Esophagus muscularis mucosa (tissue), 4 donors: ENCODE data around the gene CPA4. TPM values are rescaled to one million over a fixed set of nuclear protein-coding genes. Genes with fewer than 3 reads are reported as not detected.

Source experiments
- DNase-seq: peaks from one replicate; pipeline ENCODE4 v3.0.0-alpha.2; 2017; ENCODE audit errors: extremely low spot score
- H3K27ac ChIP-seq, 4 donors: fragments of 200-600 bp; sonication (generic); replicated peaks in 1 of 4; 1 replicate in 3 of 4; 2 replicates in 1 of 4; pipeline ENCODE4 v1.5.1; 2016 to 2019; ENCODE audit warnings: mild to moderate bottlenecking in 1 of 4
- H3K27me3 ChIP-seq, 4 donors: fragments of 200-600 bp; sonication (generic); one replicate each; pipeline versions ENCODE4 v1.5.1 to v1.6.0; 2016 to 2019
- H3K36me3 ChIP-seq, 4 donors: fragments of 200-600 bp; sonication (generic); one replicate each; pipeline ENCODE4 v1.5.1; 2016 to 2019
- H3K4me1 ChIP-seq, 4 donors: fragments of 200-600 bp; sonication (generic); one replicate each; pipeline ENCODE4 v1.5.1; 2016 to 2019
- H3K4me3 ChIP-seq, 4 donors: fragments of 200-600 bp; sonication (generic); 1 replicate in 2 of 4; 2 replicates in 2 of 4; pipeline ENCODE4 v1.5.1; 2016 to 2019; ENCODE audit warnings: mild to moderate bottlenecking in 4 of 4, moderate library complexity in 1 of 4
- H3K9me3 ChIP-seq, 4 donors: fragments of 200-600 bp; sonication (generic); 1 replicate in 3 of 4; 2 replicates in 1 of 4; pipeline ENCODE4 v1.5.1; 2016 to 2019
- CTCF ChIP-seq, 3 experiments: fragments of 200-600 bp in 2 of 3; fragments of 450-650 bp in 1 of 3; sonication (generic) in 2 of 3; IDR thresholded peaks; one replicate each; pipeline ENCODE4 v1.5.1; 2017 to 2019; ENCODE audit warnings: antibody characterized with exemption in 3 of 3, mild to moderate bottlenecking in 2 of 3, moderate library complexity in 1 of 3
- EP300 ChIP-seq: sonication (generic); formaldehyde crosslinking; IDR thresholded peaks from one replicate; pipeline ENCODE4 v1.6.1; 2017; ENCODE audit warnings: antibody characterized with exemption
- POLR2A ChIP-seq: fragments of 450-650 bp; IDR thresholded peaks from one replicate; pipeline ENCODE4 v1.6.1; 2017; ENCODE audit warnings: antibody characterized with exemption, moderate library complexity, mild to moderate bottlenecking, low read depth
- POLR2AphosphoS5 ChIP-seq, 2 donors: sonication (generic); formaldehyde crosslinking; IDR thresholded peaks; one replicate each; pipeline ENCODE4 v1.6.1; 2017; ENCODE audit warnings: antibody characterized with exemption in 2 of 2
- WGBS: methylation state at CpG from one replicate; pipeline ENCODE4 v1.1.5; 2018; 5-methylcytosine and 5-hydroxymethylcytosine counted together
- intact Hi-C: fragments of 100-400 bp; cut with DNase I; formaldehyde crosslinking; loops from one replicate; pipeline ENCODE4 v1.15.1; 2023
- total RNA-seq, 4 donors: library from RNA; depleted of rRNA; stranded (reverse); fragments of >200 nt; gene quantifications; one replicate each; pipeline versions ENCODE4 v1.1.0 to v1.2.1, GENCODE V29; 2016

CPA4 gene
- total RNA-seq, 4 donors from 2014 or later: not detected

DNA sequence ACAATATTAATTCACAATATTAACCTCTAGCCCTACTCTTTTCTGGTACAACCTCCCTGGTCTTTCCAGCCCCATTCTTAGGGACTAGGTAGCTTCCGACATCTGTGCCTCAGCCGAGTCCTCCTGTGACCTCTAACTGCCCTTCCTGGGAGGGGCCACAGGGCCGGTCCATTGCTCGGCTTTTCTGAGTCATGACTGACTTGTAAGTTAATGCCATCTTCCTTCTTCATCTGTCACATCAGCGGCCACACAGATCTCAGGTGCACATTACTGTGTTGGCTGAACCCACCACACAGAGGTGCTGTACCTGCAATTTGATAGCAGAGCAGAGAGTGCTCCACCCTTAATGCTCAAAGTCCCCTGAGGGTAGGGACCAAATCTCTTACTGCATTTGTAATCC lies 4.1 kb upstream of the CPA4 start:
- DNase-seq: no peak
- Histone ChIP-seq H3K36me3 (no peaks in the 10 kb centered on the region), H3K4me3 (no peak overlapping the region), H3K27ac (no peak overlapping the region), H3K4me1 (no peaks in the 10 kb centered on the region), H3K27me3 (no peaks in the 10 kb centered on the region), H3K9me3 (no peaks in the 10 kb centered on the region)
- intact Hi-C loops: no loop called here
- TF ChIP-seq POLR2A (no peak), EP300 (no peak), POLR2AphosphoS5 (IDR thresholded peaks at IDR 0.05) (no peak), CTCF (IDR thresholded peaks at IDR 0.05) (no peak)
- 74% methylated on average over 5 of the region's 5 CpGs for WGBS

GRCh38 chr7:130289478-130289877 lies 3.5 kb upstream of the CPA4 start:
- no peak overlapping the region for H3K4me3 ChIP-seq
- intact Hi-C loops: no loop called here
- H3K36me3 ChIP-seq: no peaks in the 10 kb centered on the region
- H3K9me3 ChIP-seq: no peaks in the 10 kb centered on the region
- H3K4me1 ChIP-seq: no peaks in the 10 kb centered on the region
- H3K27me3 ChIP-seq: no peaks in the 10 kb centered on the region
- no peak for DNase-seq
- WGBS: 90% methylated on average over 9 of the region's 9 CpGs
- TF ChIP-seq EP300: no peak
- no peak for TF ChIP-seq POLR2A
- TF ChIP-seq POLR2AphosphoS5 (IDR thresholded peaks at IDR 0.05): no peak
- TF ChIP-seq CTCF (IDR thresholded peaks at IDR 0.05): no peak
- H3K27ac ChIP-seq: no peak overlapping the region

DNA sequence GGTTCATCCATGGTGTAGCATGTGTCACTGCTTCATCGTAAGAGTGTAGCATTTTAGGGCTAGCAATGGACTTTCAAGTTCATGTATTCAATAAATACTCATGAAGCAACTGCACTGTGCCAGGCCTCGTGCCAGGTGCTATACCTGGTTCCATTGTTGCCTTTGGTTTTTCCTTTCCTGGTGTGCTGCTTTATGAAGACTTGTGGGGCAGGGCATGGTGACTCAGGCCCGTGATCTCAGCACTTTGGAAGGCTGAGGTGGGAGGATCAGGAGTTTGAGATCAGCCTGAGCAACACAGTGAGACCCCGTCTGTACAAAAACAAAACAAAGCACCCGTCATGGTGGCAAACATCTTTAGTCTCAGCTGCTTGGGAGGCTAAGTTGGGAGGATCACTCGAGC lies 2.2 kb upstream of the CPA4 start:
- no peak for TF ChIP-seq CTCF (IDR thresholded peaks at IDR 0.05)
- no peak for TF ChIP-seq EP300
- no peak for TF ChIP-seq POLR2A
- TF ChIP-seq POLR2AphosphoS5 (IDR thresholded peaks at IDR 0.05): no peak
- no peak overlapping the region for H3K4me3 ChIP-seq
- H3K9me3 ChIP-seq: no peaks in the 10 kb centered on the region
- H3K27ac ChIP-seq: no peak overlapping the region
- H3K27me3 ChIP-seq: no peaks in the 10 kb centered on the region
- intact Hi-C loops: no loop called here
- H3K4me1 ChIP-seq: no peaks in the 10 kb centered on the region
- no peak for DNase-seq
- no peaks in the 10 kb centered on the region for H3K36me3 ChIP-seq
- 92% methylated on average over 5 of the region's 6 CpGs for WGBS

GRCh38 chr7:130293521-130293920 lies 560 bp downstream of the CPA4 start:
- DNase-seq: no peak
- Histone ChIP-seq H3K36me3 (no peaks in the 10 kb centered on the region), H3K27me3 (no peaks in the 10 kb centered on the region), H3K9me3 (no peaks in the 10 kb centered on the region), H3K4me3 (no peak overlapping the region), H3K4me1 (no peaks in the 10 kb centered on the region), H3K27ac (no peak overlapping the region)
- intact Hi-C loops: no loop called here
- 85% methylated on average over 8 of the region's 8 CpGs for WGBS
- TF ChIP-seq CTCF (IDR thresholded peaks at IDR 0.05): no peak
- no peak for TF ChIP-seq POLR2AphosphoS5 (IDR thresholded peaks at IDR 0.05)
- TF ChIP-seq EP300: no peak
- TF ChIP-seq POLR2A: no peak

GRCh38 chr7:130294314-130294713 lies 1.4 kb downstream of the CPA4 start:
- H3K27me3 ChIP-seq: no peaks in the 10 kb centered on the region
- no peaks in the 10 kb centered on the region for H3K36me3 ChIP-seq
- H3K4me1 ChIP-seq: no peaks in the 10 kb centered on the region
- no peak overlapping the region for H3K27ac ChIP-seq
- 92% methylated on average over 4 of the region's 5 CpGs for WGBS
- TF ChIP-seq POLR2AphosphoS5 (IDR thresholded peaks at IDR 0.05) (no peak), CTCF (IDR thresholded peaks at IDR 0.05) (no peak), POLR2A (no peak), EP300 (no peak)
- no peak for DNase-seq
- intact Hi-C loops: no loop called here
- H3K9me3 ChIP-seq: no peaks in the 10 kb centered on the region
- H3K4me3 ChIP-seq: no peak overlapping the region
